ENCODE data around the gene KHDC1L. TPM values are rescaled to one million over a fixed set of nuclear protein-coding genes. Genes with fewer than 3 reads are reported as not detected.

Gene KHDC1L
- total and polyA plus RNA-seq, 2 of the 13 experiments (the other 11 are each of a cell fraction or from before 2014, with no cell fraction given) = not detected

DNA sequence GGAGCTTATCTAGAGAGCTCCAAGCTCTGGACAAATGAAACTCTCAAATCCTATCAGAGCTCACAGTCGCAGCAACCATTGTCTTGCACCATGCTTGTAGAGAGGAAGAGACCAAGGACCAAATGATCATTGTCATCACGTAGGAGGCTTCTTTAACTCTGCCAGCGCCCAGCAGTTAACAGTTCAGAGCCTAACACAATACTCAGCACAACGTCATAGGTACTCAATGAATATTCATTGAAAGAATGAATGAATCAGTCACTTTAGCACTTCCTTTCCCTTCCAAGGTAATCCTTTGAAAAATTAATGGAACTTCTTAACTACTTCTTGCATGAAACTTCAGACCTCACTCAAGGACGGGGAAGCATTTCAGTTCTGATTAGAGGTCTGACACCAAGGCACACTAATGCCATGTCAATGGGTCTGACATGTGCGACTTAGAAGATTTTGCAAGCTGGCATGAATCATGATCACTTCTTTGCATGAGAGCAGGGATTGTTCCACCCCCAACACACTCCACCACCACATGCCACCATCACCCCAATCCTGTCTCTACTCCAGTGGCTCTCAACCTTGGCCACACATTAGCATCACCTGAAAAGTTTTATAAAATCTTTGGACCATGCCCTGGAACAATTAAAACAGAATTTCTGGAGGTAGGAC lies 45.1 kb downstream of the KHDC1L start:
- DNase-seq (ENCODE audit: low spot score) (no peak), FAIRE-seq (no peak), ATAC-seq (no peak)
- POLR2A ChIA-PET = no interaction called here
- no TSS peak for BruUV-seq (replicated peaks)
- H3K27ac ChIP-seq (ENCODE audit: extremely low read length, insufficient read depth, low read length) = no peak overlapping the region
- H2AFZ ChIP-seq (ENCODE audit: low read length) = no peak overlapping the region
- H4K20me1 ChIP-seq (ENCODE audit: insufficient read depth, low read length) = no peaks in the 10 kb centered on the region
- in situ Hi-C loops (cut with HindIII; ENCODE audit: extremely low pct_ligation_motif_present, low pct_unique_long_range_greater_than_20kb) (no loop called here), intact Hi-C loops (cut with micrococcal nuclease; ENCODE audit: unreplicated experiment) (no loop called here)
- CTCF ChIA-PET (ENCODE audit: low intra/inter-chr PET ratio, low total read pairs) = interaction anchor here (1.2 to 1.9 kb wide), 2 partner anchors 766 to 768 kb away, joined by 3 to 11 read pairs; no protein-coding TSS in a partner anchor
- no peak overlapping the region for H3K4me2 ChIP-seq (ENCODE audit: low read depth, low read length)
- H3K4me1 ChIP-seq (ENCODE audit: insufficient read depth, low read length) = no peaks in the 10 kb centered on the region
- no peak for TF ChIP-seq CHCHD3 (CRISPR knock-in tag; IDR thresholded peaks at IDR 0.05)
- TF ChIP-seq MAFF (IDR thresholded peaks at IDR 0.05; ENCODE audit: low read depth, low read length) = no peak
- TF ChIP-seq, protein P1, sequence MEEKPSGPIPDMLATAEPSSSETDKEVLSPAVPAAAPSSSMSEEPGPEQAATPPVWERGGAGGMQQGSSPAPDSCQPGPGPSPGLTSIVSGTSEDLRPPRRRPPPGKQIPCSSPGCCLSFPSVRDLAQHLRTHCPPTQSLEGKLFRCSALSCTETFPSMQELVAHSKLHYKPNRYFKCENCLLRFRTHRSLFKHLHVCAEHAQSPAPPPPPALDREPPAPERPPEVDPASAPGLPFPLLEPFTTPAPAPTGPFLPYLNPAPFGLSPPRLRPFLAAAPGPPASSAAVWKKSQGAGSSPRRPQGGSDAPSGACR (CRISPR knock-in tag; IDR thresholded peaks at IDR 0.05) = no peak
- TF ChIP-seq MIER2 (CRISPR knock-in tag; IDR thresholded peaks at IDR 0.05) = no peak
- no peak for TF ChIP-seq HNF4A (CRISPR knock-in tag; IDR thresholded peaks at IDR 0.05)
- no peak for TF ChIP-seq ZNF777 (CRISPR knock-in tag; IDR thresholded peaks at IDR 0.05)
- no peak for TF ChIP-seq MED8 (CRISPR knock-in tag; IDR thresholded peaks at IDR 0.05; ENCODE audit: insufficient replicate concordance)
- TF ChIP-seq, protein P2, sequence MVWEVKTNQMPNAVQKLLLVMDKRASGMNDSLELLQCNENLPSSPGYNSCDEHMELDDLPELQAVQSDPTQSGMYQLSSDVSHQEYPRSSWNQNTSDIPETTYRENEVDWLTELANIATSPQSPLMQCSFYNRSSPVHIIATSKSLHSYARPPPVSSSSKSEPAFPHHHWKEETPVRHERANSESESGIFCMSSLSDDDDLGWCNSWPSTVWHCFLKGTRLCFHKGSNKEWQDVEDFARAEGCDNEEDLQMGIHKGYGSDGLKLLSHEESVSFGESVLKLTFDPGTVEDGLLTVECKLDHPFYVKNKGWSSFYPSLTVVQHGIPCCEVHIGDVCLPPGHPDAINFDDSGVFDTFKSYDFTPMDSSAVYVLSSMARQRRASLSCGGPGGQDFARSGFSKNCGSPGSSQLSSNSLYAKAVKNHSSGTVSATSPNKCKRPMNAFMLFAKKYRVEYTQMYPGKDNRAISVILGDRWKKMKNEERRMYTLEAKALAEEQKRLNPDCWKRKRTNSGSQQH (CRISPR knock-in tag; IDR thresholded peaks at IDR 0.05; ENCODE audit: low read depth) = no peak
- TF ChIP-seq GATAD2A (CRISPR knock-in tag; IDR thresholded peaks at IDR 0.05) = no peak
- TF ChIP-seq ZBTB7B (CRISPR knock-in tag; IDR thresholded peaks at IDR 0.05) = no peak
- WGBS (ENCODE audit: low lambda C conversion rate) = 1% methylated on average over 6 of the region's 6 CpGs
- no peaks in the 10 kb centered on the region for H3K27me3 ChIP-seq (ENCODE audit: control insufficient read depth in 1 of 2, insufficient read depth in 2 of 2, low read length in 2 of 2)
- no peaks in the 10 kb centered on the region for H3K9me3 ChIP-seq (ENCODE audit: low read length)
- no peaks in the 10 kb centered on the region for H3K79me2 ChIP-seq (ENCODE audit: insufficient read depth, low read length)
- H3K9ac ChIP-seq (ENCODE audit: insufficient read depth, low read depth, low read length) = no peak overlapping the region
- H3K4me3 ChIP-seq (replicated peaks in 1 of 3; ENCODE audit: insufficient read depth in 1 of 3, low read depth in 2 of 3, low read length in 3 of 3) = no peak overlapping the region
- H3K36me3 ChIP-seq (replicated peaks in 1 of 2; ENCODE audit: control insufficient read depth in 1 of 2, insufficient read depth in 2 of 2, low read length in 2 of 2) = no peaks in the 10 kb centered on the region

Data from HepG2 (cell line).